PC-3 (cell line): ENCODE measurements around the gene FMNL3.

Experiments used
- EZH2 ChIP-seq: fragments of 300-600 bp; sonication (generic); IDR thresholded peaks from one replicate; pipeline ENCODE4 v1.6.1; 2017; ENCODE audit warnings: antibody characterized with exemption, mild to moderate bottlenecking, low read length; ENCODE audit not compliant: unreplicated experiment
- EZH2phosphoT487 ChIP-seq: fragments of 300-600 bp; sonication (generic); IDR thresholded peaks from 2 replicates; pipeline ENCODE4 v1.6.1; 2018; ENCODE audit warnings: mild to moderate bottlenecking, antibody characterized with exemption, low read length, borderline replicate concordance
- TF ChIP-seq, protein P1 (sequence below): fragments of 300-600 bp; sonication (generic); conservative IDR thresholded peaks from 2 replicates; pipeline ENCODE4 v1.5.1; 2017; ENCODE audit warnings: antibody characterized with exemption, low read depth, mild to moderate bottlenecking, low read length

DNA sequence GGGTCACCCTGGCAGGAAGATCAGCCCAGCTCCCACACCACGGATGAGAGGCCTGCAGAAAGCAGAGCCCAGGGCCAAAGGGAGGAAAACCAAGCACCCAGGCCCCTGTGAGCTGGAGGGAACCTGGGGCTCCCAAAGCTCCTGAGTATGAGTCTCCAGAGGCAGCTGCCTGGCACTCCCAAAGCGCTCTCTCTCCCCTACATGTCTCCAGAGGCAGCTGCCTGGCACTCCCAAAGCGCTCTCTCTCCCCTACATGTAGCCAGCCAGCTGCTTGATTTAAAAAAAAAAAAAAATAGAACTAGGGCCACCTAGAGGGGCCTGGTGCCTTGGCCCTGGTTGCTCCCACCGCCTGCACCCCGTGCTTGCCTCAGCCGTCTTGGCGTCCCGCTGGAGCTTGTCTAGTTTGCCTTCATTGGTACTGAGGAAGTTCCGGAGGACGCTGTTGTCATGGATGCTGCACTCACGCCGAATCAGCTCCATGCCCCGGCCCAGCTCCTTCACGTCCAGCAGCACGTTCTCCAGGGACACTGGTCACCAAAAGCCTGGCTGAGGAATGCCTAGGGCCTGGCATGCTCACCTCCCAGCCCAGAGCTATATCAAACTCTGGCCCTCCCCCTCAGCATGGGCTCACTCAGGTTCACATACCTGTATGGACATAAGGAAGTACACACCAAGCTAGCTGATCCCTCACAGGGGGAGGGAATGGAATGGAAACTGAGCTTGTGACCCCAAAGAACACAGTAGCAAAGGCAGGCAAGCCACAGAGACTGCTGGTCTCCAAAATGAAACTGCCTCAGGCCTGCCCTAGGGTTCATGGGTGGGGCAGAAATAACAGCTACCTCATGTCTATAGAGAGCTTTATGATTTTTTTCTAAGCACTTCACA, 59.1 kb downstream of the FMNL3 start:
- TF ChIP-seq, protein P1, sequence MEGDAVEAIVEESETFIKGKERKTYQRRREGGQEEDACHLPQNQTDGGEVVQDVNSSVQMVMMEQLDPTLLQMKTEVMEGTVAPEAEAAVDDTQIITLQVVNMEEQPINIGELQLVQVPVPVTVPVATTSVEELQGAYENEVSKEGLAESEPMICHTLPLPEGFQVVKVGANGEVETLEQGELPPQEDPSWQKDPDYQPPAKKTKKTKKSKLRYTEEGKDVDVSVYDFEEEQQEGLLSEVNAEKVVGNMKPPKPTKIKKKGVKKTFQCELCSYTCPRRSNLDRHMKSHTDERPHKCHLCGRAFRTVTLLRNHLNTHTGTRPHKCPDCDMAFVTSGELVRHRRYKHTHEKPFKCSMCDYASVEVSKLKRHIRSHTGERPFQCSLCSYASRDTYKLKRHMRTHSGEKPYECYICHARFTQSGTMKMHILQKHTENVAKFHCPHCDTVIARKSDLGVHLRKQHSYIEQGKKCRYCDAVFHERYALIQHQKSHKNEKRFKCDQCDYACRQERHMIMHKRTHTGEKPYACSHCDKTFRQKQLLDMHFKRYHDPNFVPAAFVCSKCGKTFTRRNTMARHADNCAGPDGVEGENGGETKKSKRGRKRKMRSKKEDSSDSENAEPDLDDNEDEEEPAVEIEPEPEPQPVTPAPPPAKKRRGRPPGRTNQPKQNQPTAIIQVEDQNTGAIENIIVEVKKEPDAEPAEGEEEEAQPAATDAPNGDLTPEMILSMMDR, result no peak
- no peak for TF ChIP-seq EZH2
- TF ChIP-seq EZH2phosphoT487, result no peak
